Activated naive CD4-positive, alpha-beta T cell treated with anti-CD3 and anti-CD28 coated beads, Interleukin-2, amount 50 U/mL, for 72 hours (primary cell): ENCODE data around the gene ADCK2. TPM values are rescaled to one million over a fixed set of nuclear protein-coding genes. Genes with fewer than 3 reads are reported as not detected.
"Not testable (repeated sequence)": the region's sequence is repeated elsewhere in the genome, so short reads cannot be mapped to it uniquely, and the experiment has no call there.

Experiments used
- ATAC-seq, 2 donors: fragments of 150-1000 bp; cut with Tn5 transposase; 2 replicates each; pipeline ENCODE4 v1.10.0; 2021; ENCODE audit warnings: mild to moderate bottlenecking in 2 of 2, moderate library complexity in 2 of 2
- DNase-seq, 2 donors: peaks; one replicate each; pipeline ENCODE4 v3.0.0; 2021 to 2022; ENCODE audit warnings: low spot score in 2 of 2
- H3K27ac Mint-ChIP-seq, 2 donors: one replicate each; pipeline ENCODE4 v1.8.0; 2022; ENCODE audit warnings: mild to moderate bottlenecking in 2 of 2, mixed read lengths in 2 of 2
- H3K36me3 Mint-ChIP-seq, 2 donors: one replicate each; pipeline ENCODE4 v1.8.0; 2022; ENCODE audit warnings: mixed read lengths in 2 of 2
- H3K9me3 Mint-ChIP-seq, 2 donors: one replicate each; pipeline ENCODE4 v1.8.0; 2022; ENCODE audit warnings: mixed read lengths in 2 of 2
- total RNA-seq, 2 donors: library from RNA; stranded (reverse); gene quantifications; one replicate each; pipeline ENCODE4 v1.2.3, GENCODE V29; 2022

ADCK2 gene
- total RNA-seq, 2 donors from 2014 or later, result 13.8 to 25.6 TPM

GRCh38 chr7:140678816-140679130 lies 6.0 kb downstream of the ADCK2 start:
- ATAC-seq, result no peak
- peak in 1 of 2 donors; percentile 48 for DNase-seq
- peaks cover 12 to 15% of the 10 kb centered on the region in 2 donors for H3K36me3 Mint-ChIP-seq
- H3K27ac Mint-ChIP-seq, result peak overlapping the region in 1 of 2 donors; percentile 3
- H3K9me3 Mint-ChIP-seq, result no peaks in the 10 kb centered on the region

- Mint-ChIP-seq H3K27ac (no peak overlapping the region), H3K36me3 (peaks cover 12 to 15% of the 10 kb centered on the region in 2 donors), H3K9me3 (no peaks in the 10 kb centered on the region)
Observed at GRCh38 chr7:140679186-140679585, 6.4 kb downstream of the ADCK2 start.

GRCh38 chr7:140680886-140681285 lies 8.1 kb downstream of the ADCK2 start:
- no peak for DNase-seq
- no peak for ATAC-seq
- peak overlapping the region in 1 of 2 donors; percentile 61 for H3K27ac Mint-ChIP-seq
- H3K9me3 Mint-ChIP-seq, result no peaks in the 10 kb centered on the region
- H3K36me3 Mint-ChIP-seq, result peaks cover 12 to 15% of the 10 kb centered on the region in 2 donors

More at GRCh38 chr7:140679186-140679585, 6.4 kb downstream of the ADCK2 start:
- no peak for DNase-seq
- no peak for ATAC-seq

- Mint-ChIP-seq H3K36me3 (peaks cover 12 to 15% of the 10 kb centered on the region in 2 donors), H3K27ac (peak overlapping the region in 1 of 2 donors; percentile 66)
Observed at GRCh38 chr7:140681766-140682165, 9.0 kb downstream of the ADCK2 start.

GRCh38 chr7:140683657-140684056 lies 10.9 kb downstream of the ADCK2 start:
- H3K27ac Mint-ChIP-seq, result peak overlapping the region in 1 of 2 donors; percentile 21

More at GRCh38 chr7:140681766-140682165, 9.0 kb downstream of the ADCK2 start:
- no peaks in the 10 kb centered on the region for H3K9me3 Mint-ChIP-seq
- DNase-seq (no peak), ATAC-seq (no peak)

GRCh38 chr7:140684066-140684950 lies 11.6 kb downstream of the ADCK2 start:
- no peak for ATAC-seq

More at GRCh38 chr7:140683657-140684056, 10.9 kb downstream of the ADCK2 start:
- ATAC-seq (no peak), DNase-seq (no peak)
- Mint-ChIP-seq H3K9me3 (no peaks in the 10 kb centered on the region), H3K36me3 (peaks cover 12 to 15% of the 10 kb centered on the region in 2 donors)

GRCh38 chr7:140685407-140686087 lies 12.8 kb downstream of the ADCK2 start:
- H3K27ac Mint-ChIP-seq, result no peak overlapping the region
- DNase-seq (no peak), ATAC-seq (no peak)
- peaks cover 7 to 10% of the 10 kb centered on the region in 2 donors for H3K36me3 Mint-ChIP-seq
- no peaks in the 10 kb centered on the region for H3K9me3 Mint-ChIP-seq

More at GRCh38 chr7:140684066-140684950, 11.6 kb downstream of the ADCK2 start:
- Mint-ChIP-seq H3K36me3 (peaks cover 10 to 12% of the 10 kb centered on the region in 2 donors), H3K9me3 (no peaks in the 10 kb centered on the region), H3K27ac (peak overlapping the region in 1 of 2 donors; percentile 21)
- no peak for DNase-seq

- Mint-ChIP-seq H3K27ac (no peak overlapping the region), H3K9me3 (no peaks in the 10 kb centered on the region), H3K36me3 (peaks cover 0 to 3% of the 10 kb centered on the region in 2 donors)
- ATAC-seq (no peak), DNase-seq (no peak)
Observed at GRCh38 chr7:140686921-140687320, 14.2 kb downstream of the ADCK2 start.

GRCh38 chr7:140688341-140688740 lies 15.6 kb downstream of the ADCK2 start:
- DNase-seq (no peak), ATAC-seq (no peak)
- H3K36me3 Mint-ChIP-seq, result no peaks in the 10 kb centered on the region
- no peaks in the 10 kb centered on the region for H3K9me3 Mint-ChIP-seq
- no peak overlapping the region for H3K27ac Mint-ChIP-seq

GRCh38 chr7:140689199-140690152 lies 16.7 kb downstream of the ADCK2 start:
- H3K9me3 Mint-ChIP-seq, result no peaks in the 10 kb centered on the region
- no peak overlapping the region for H3K27ac Mint-ChIP-seq
- no peaks in the 10 kb centered on the region for H3K36me3 Mint-ChIP-seq
- DNase-seq (no peak), ATAC-seq (no peak)

GRCh38 chr7:140691376-140692045 lies 18.8 kb downstream of the ADCK2 start:
- ATAC-seq (no peak), DNase-seq (no peak)
- Mint-ChIP-seq H3K27ac (peak overlapping the region; percentile 44 to 78), H3K9me3 (no peaks in the 10 kb centered on the region), H3K36me3 (peaks cover 0 to 1% of the 10 kb centered on the region in 2 donors)

GRCh38 chr7:140693849-140694248 lies 21.1 kb downstream of the ADCK2 start:
- not testable (repeated sequence) for H3K9me3 Mint-ChIP-seq, DNase-seq, ATAC-seq, H3K27ac Mint-ChIP-seq
- H3K36me3 Mint-ChIP-seq, result peaks cover 12 to 14% of the 10 kb centered on the region in 2 donors

GRCh38 chr7:140694592-140694991 lies 21.8 kb downstream of the ADCK2 start:
- DNase-seq (no peak), ATAC-seq (no peak)
- Mint-ChIP-seq H3K36me3 (peaks cover 12 to 14% of the 10 kb centered on the region in 2 donors), H3K9me3 (no peaks in the 10 kb centered on the region), H3K27ac (no peak overlapping the region)

GRCh38 chr7:140695381-140695780 lies 22.6 kb downstream of the ADCK2 start:
- ATAC-seq, result no peak
- peak overlapping the region; percentile 97 to 98 for H3K27ac Mint-ChIP-seq
- H3K36me3 Mint-ChIP-seq, result peaks cover 12 to 14% of the 10 kb centered on the region in 2 donors
- no peaks in the 10 kb centered on the region for H3K9me3 Mint-ChIP-seq
- no peak for DNase-seq

GRCh38 chr7:140696024-140696679 lies 23.4 kb downstream of the ADCK2 start:
- peak overlapping the region; percentile 97 to 98 for H3K27ac Mint-ChIP-seq
- peaks cover 12 to 14% of the 10 kb centered on the region in 2 donors for H3K36me3 Mint-ChIP-seq
- ATAC-seq, result no peak
- H3K9me3 Mint-ChIP-seq, result no peaks in the 10 kb centered on the region
- no peak for DNase-seq
